ENCODE measurements around the gene WWP2.

The WWP2 gene

DNA sequence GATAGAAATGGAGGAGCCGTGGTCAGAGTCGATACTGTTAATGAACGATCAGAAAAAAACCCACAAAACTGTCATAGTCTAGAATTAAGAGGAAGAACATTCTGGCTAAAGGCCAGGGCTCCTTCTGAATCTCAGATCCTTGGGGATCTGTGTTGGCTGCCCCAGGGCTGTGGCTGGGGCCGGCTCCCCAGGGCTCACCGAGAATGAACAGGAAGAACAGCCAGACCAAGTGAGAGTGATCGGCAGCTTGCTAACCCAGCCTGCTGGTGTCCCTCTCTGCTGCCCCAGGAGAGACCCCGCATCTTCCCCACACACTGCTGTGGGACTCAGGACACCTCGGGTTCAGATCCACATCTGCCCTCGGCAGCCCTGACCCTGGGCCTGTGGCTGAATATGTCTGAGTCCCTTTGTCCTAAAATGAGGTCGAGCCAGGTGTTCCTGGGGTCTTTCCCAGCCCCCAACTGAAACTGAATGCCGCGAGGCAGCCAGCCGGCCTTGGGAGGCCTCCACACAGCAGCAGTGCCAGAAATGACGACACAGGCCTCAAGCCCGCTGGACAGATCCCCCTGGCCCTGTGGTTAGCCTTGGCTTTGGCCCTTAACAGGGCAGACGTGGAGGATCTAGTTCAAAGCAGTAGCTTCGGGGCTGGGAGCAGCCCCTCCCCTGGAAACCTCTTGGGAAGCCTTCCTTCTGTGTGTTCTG lies 165.1 kb downstream of the WWP2 start:
- Histone ChIP-seq H3K9ac (ENCODE audit: insufficient read length) (no peak overlapping the region), H3K36me3 (ENCODE audit: insufficient read depth, low read length) (no peaks in the 10 kb centered on the region), H3K9me3 (ENCODE audit: low read depth, low read length) (no peaks in the 10 kb centered on the region), H3K27ac (no peak overlapping the region), H3K4me3 (no peak overlapping the region)
- TF ChIP-seq POLR2AphosphoS5 (IDR thresholded peaks at IDR 0.05; ENCODE audit: borderline replicate concordance, low read depth, low read length): no peak
- no peak for TF ChIP-seq EZH2 (IDR thresholded peaks at IDR 0.05)
- no peak for TF ChIP-seq FOXP2 (optimal IDR thresholded peaks at IDR 0.05; ENCODE audit: control extremely low read depth, extremely low read length, insufficient read depth)
- DNase-seq (ENCODE audit: low read depth, low spot score): no peak

DNA sequence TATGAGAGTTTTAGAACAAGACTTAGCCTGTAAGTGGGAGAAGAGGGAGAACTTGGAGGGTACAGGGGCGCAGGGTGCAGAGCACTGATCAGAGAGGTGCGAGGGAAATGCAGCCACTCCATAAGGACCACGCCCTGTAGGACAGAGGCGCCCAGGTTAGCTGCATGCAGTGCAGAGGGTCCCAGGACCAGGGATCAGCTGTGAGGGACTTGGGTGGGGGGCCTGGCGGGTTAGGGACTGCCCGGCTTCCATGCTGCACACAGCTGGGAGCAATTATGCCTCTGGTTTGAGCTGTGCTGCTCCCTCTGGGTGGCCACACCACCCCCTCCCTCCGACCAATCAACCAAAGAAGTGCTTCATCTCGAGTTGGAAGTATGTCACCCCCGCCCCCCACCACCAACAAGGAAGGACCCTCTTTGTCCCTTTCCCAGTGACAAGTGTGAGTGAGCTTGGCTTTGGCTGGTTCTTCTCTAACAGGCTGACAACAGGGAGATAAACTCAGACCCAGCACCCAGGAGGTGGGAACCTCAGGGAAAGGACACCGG lies 166.8 kb downstream of the WWP2 start:
- no peak for DNase-seq (ENCODE audit: low read depth, low spot score)
- Histone ChIP-seq H3K27ac (no peak overlapping the region), H3K4me3 (no peak overlapping the region), H3K9me3 (ENCODE audit: low read depth, low read length) (no peaks in the 10 kb centered on the region), H3K9ac (ENCODE audit: insufficient read length) (no peak overlapping the region), H3K36me3 (ENCODE audit: insufficient read depth, low read length) (no peaks in the 10 kb centered on the region)
- TF ChIP-seq FOXP2 (optimal IDR thresholded peaks at IDR 0.05; ENCODE audit: control extremely low read depth, extremely low read length, insufficient read depth) (no peak), EZH2 (IDR thresholded peaks at IDR 0.05) (no peak), POLR2AphosphoS5 (IDR thresholded peaks at IDR 0.05; ENCODE audit: borderline replicate concordance, low read depth, low read length) (no peak)

DNA sequence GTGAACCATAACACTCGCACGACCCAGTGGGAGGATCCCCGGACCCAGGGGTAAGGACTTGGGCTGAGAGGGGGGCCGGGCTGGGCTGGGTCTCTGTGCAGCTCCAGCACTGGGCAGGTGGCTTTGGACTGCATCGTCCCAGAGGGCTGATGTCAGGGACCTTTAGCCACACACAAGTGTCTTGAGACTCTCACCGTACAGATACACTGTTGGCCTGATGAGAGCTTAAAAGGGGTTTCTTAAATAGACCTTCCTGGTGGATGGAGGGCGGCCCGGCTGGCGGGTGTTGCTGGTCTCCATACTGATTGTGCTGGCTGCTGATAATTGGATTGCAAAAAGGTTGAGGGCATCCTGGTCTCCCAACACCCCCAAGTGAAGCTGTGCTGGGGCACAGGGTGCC lies 167.3 kb downstream of the WWP2 start:
- Histone ChIP-seq H3K36me3 (ENCODE audit: insufficient read depth, low read length) (no peaks in the 10 kb centered on the region), H3K27ac (no peak overlapping the region), H3K4me3 (no peak overlapping the region), H3K9me3 (ENCODE audit: low read depth, low read length) (no peaks in the 10 kb centered on the region), H3K9ac (ENCODE audit: insufficient read length) (no peak overlapping the region)
- no peak for DNase-seq (ENCODE audit: low read depth, low spot score)
- TF ChIP-seq FOXP2 (optimal IDR thresholded peaks at IDR 0.05; ENCODE audit: control extremely low read depth, extremely low read length, insufficient read depth) (no peak), EZH2 (IDR thresholded peaks at IDR 0.05) (no peak), POLR2AphosphoS5 (IDR thresholded peaks at IDR 0.05; ENCODE audit: borderline replicate concordance, low read depth, low read length) (no peak)

DNA sequence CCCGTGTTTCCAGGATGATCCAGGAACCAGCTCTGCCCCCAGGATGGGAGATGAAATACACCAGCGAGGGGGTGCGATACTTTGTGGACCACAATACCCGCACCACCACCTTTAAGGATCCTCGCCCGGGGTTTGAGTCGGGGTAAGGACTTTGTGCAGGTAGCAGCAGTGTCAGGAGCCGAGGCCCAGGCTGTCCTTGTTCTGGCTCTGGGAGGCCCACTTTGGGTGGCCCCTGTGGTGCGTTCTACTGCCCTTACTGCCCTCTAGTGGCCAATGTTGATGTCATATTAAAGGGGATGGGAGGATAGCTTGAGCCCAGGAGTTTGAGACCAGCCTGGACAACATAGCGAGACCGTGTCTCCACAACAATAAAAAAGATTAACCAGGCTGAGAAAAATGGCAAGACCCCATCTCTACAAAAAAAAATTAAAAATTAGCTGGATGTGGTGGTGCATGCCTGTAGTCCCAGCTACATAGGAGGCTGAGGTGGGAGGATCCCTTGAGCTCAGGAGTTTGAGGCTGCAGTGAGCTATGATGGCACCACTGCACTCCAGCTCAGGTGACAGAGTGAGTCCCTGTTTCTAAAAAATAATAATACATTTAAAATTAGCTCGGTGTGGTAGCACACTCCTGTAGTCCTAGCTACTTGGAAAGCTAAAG lies 168.1 kb downstream of the WWP2 start:
- DNase-seq (ENCODE audit: low read depth, low spot score): no peak
- no peaks in the 10 kb centered on the region for H3K36me3 ChIP-seq (ENCODE audit: insufficient read depth, low read length)
- no peak overlapping the region for H3K27ac ChIP-seq

DNA sequence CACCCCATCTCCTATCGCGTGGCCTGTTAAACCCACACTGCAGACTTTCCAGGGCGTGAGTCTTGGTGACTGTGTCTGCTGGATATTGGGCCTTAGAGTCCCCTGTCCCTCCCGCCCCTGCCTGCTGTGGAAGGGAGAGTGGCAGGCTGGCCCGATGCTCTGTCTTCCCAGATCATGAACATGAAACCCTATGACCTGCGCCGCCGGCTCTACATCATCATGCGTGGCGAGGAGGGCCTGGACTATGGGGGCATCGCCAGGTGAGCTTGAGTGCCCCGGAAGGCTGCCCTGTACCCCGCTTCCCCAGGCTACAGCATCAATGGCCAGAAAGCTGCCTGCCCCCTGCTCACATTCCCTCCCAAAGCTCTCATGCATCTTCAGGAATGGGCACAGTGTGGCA lies 169.5 kb downstream of the WWP2 start:
- H3K36me3 ChIP-seq (ENCODE audit: insufficient read depth, low read length): no peaks in the 10 kb centered on the region
- H3K9me3 ChIP-seq (ENCODE audit: low read depth, low read length): no peaks in the 10 kb centered on the region
- DNase-seq (ENCODE audit: low read depth, low spot score): no peak
- no peak overlapping the region for H3K27ac ChIP-seq
- H3K4me3 ChIP-seq: no peak overlapping the region
- H3K9ac ChIP-seq (ENCODE audit: insufficient read length): no peak overlapping the region
- TF ChIP-seq POLR2AphosphoS5 (IDR thresholded peaks at IDR 0.05; ENCODE audit: borderline replicate concordance, low read depth, low read length) (no peak), FOXP2 (optimal IDR thresholded peaks at IDR 0.05; ENCODE audit: control extremely low read depth, extremely low read length, insufficient read depth) (no peak), EZH2 (IDR thresholded peaks at IDR 0.05) (no peak)

More for the DNA sequence above, 168.1 kb downstream of the WWP2 start:
- Histone ChIP-seq H3K4me3 (no peak overlapping the region), H3K9ac (ENCODE audit: insufficient read length) (no peak overlapping the region), H3K9me3 (ENCODE audit: low read depth, low read length) (no peaks in the 10 kb centered on the region)
- TF ChIP-seq POLR2AphosphoS5 (IDR thresholded peaks at IDR 0.05; ENCODE audit: borderline replicate concordance, low read depth, low read length): no peak
- TF ChIP-seq FOXP2 (optimal IDR thresholded peaks at IDR 0.05; ENCODE audit: control extremely low read depth, extremely low read length, insufficient read depth): no peak
- no peak for TF ChIP-seq EZH2 (IDR thresholded peaks at IDR 0.05)

DNA sequence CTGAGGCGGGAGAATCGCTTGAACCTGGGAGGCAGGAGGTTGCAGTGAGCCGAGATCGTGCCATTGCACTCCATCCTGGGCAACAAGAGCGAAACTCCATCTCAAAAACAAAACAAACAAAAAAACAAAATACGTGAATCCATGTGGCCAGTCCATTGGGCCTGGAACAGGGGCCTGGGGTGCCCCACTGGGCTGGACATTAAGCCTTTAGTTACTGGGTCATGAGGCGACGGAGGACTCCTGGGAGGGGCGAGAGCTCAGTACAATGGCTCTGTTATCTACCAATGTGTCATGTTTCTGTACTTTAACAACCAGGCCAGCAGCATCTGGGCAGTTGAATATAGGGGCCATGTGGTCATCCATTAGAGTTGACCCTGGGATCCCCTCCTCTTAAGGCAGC lies 170.1 kb downstream of the WWP2 start:
- no peak overlapping the region for H3K4me3 ChIP-seq
- no peak for DNase-seq (ENCODE audit: low read depth, low spot score)
- H3K9me3 ChIP-seq (ENCODE audit: low read depth, low read length): no peaks in the 10 kb centered on the region
- H3K27ac ChIP-seq: no peak overlapping the region
- no peak overlapping the region for H3K9ac ChIP-seq (ENCODE audit: insufficient read length)
- no peaks in the 10 kb centered on the region for H3K36me3 ChIP-seq (ENCODE audit: insufficient read depth, low read length)
- TF ChIP-seq EZH2 (IDR thresholded peaks at IDR 0.05) (no peak), FOXP2 (optimal IDR thresholded peaks at IDR 0.05; ENCODE audit: control extremely low read depth, extremely low read length, insufficient read depth) (no peak), POLR2AphosphoS5 (IDR thresholded peaks at IDR 0.05; ENCODE audit: borderline replicate concordance, low read depth, low read length) (no peak)

DNA sequence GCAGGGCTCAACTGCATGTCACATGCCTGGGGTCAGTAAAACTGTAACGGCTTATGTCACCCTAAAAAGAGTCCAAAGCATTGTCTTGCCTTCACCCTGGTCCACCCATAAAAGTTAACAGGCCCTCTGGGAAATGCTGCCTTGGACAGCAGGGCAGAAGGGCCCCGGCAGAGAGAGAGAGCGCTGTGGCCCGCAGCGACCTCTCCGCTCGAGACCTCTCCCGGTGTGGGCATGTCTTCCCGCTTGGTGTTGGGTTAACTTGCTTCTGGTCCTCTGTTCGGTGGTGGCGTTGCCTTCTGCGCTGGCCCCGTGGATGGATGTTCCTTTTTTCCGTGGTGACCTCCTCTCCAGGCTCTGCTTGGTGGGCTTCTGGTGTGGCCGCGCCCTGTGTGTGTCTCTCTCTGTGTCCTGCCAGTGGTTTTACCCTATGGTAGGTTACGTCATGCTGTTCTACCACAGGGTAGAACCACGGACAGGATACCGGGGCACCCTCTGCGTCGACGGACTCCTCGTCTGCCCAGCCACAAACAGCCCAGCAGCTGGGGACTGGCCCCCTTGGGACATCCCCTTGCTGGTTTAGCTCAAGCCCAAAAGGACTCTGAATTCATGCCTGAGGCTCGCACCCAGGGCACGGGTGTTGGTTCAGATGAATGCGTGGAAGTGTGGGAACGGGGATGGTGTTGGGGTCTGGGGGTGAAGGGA lies 170.7 kb downstream of the WWP2 start:
- H3K27ac ChIP-seq: no peak overlapping the region
- DNase-seq (ENCODE audit: low read depth, low spot score): no peak
- no peaks in the 10 kb centered on the region for H3K36me3 ChIP-seq (ENCODE audit: insufficient read depth, low read length)
- H3K4me3 ChIP-seq: no peak overlapping the region
- H3K9ac ChIP-seq (ENCODE audit: insufficient read length): no peak overlapping the region
- H3K9me3 ChIP-seq (ENCODE audit: low read depth, low read length): no peaks in the 10 kb centered on the region
- TF ChIP-seq POLR2AphosphoS5 (IDR thresholded peaks at IDR 0.05; ENCODE audit: borderline replicate concordance, low read depth, low read length) (no peak), FOXP2 (optimal IDR thresholded peaks at IDR 0.05; ENCODE audit: control extremely low read depth, extremely low read length, insufficient read depth) (no peak), EZH2 (IDR thresholded peaks at IDR 0.05) (no peak)

DNA sequence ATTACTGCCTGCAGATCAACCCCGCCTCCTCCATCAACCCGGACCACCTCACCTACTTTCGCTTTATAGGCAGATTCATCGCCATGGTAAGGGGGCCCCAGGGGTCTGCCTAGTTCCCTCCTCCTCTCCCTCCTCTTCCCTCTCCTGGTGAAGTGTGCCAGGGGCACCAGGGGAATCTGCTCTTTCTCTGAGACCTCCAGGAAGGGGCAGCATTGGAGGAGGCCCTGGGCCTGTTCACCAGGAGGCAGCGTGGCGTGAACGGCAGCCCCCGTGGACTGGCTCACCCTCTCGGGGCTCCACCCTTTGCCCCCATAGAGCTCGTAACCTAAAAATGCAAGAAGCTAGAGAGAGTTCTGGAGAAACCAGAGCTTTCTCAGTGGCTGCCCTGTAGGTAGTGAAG lies 171.9 kb downstream of the WWP2 start:
- Histone ChIP-seq H3K9ac (ENCODE audit: insufficient read length) (no peak overlapping the region), H3K36me3 (ENCODE audit: insufficient read depth, low read length) (no peaks in the 10 kb centered on the region), H3K4me3 (no peak overlapping the region), H3K9me3 (ENCODE audit: low read depth, low read length) (no peaks in the 10 kb centered on the region), H3K27ac (no peak overlapping the region)
- DNase-seq (ENCODE audit: low read depth, low spot score): no peak
- TF ChIP-seq POLR2AphosphoS5 (IDR thresholded peaks at IDR 0.05; ENCODE audit: borderline replicate concordance, low read depth, low read length) (no peak), FOXP2 (optimal IDR thresholded peaks at IDR 0.05; ENCODE audit: control extremely low read depth, extremely low read length, insufficient read depth) (no peak)

All from SK-N-MC (cell line).